NCI-H2029 treated with DMSO at 0.1 percent for 48 hours (cell line): ENCODE data around the gene GAMT.

ENCODE experiments used
- DNase-seq: peaks from one replicate; lab custom pipeline; 2025; lab: John Stamatoyannopoulos, UW

Gene GAMT

DNA sequence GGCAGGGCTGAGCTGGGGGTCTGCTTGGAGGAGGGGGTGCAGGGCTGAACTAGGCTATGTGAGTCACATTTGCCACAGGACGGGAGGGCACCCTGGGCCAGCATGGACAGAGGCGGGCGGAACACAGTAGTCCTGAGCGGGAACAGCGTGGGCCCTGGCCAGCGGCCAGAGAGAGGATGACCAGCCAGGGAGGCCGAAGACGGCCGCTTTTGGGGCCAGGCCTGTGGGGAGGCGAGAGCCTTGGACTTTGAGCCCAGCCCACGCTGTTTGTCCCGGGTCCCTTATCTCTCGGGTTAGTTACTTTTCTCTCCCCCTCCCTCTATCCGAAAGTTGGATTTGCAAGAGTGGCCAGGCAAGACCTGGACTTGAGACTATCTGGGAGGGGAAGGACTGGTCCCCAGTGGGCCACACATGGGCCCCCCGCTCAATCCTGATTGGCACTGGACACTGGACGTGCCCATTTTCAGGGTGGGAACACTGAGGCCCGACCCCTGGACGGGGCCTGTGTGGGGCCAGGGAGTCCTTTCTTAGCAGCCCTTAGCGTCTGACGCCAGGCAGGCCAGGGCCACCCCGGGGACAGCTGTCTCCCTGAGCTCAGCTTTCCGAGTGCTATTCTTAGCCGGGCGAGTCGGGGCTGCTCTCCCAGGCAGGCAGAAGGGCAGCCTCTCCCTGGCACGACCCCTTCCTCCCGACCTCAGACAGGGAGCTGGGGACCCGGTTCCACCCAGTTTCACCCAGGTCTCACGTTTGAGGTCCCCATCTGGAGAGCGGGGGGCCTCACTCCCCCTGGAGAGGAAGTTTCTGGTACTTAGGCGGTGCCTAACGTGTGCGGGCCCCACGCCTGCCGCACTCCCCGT lies 833 bp downstream of the GAMT start:
- no peak for DNase-seq

DNA sequence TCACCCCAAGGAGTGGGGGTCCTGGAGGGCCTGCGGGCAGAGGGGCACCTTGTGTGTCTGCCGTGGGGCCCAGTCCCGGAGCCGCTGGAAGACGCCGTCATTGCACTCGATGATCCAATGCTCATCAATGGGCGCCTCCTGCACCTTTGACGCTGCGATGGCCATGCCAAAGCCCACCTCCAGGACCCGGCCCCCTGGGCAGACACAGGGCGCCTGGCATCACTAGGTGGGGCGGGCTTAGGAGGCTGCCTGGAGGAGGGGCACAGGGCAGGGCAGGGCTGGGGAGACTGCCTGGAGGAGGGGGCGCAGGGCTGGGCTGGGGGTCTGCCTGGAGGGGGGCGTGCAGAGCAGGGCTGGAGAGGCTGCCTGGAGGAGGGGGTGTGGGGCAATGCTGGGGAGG lies 1.6 kb downstream of the GAMT start:
- no peak for DNase-seq

DNA sequence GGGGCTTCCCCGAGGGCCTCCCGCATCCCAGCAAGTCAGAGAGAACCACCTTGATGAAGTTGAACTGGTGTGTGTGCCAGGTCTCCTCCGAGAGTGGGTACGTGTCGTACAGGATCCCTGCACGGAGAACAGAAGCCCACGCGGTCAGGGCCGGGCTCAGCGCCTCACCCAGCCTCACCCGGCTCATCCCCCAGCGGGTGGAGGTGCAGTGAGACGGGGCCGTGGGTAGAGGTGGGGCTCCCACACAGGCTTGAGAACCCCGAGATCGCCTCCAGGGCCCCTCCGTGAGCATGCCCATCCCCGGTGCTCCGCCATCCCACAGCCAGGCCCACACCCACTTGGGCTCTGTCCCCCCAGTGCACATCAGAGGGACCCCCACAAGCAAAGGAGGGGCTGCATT lies 2.3 kb downstream of the GAMT start:
- no peak for DNase-seq

DNA sequence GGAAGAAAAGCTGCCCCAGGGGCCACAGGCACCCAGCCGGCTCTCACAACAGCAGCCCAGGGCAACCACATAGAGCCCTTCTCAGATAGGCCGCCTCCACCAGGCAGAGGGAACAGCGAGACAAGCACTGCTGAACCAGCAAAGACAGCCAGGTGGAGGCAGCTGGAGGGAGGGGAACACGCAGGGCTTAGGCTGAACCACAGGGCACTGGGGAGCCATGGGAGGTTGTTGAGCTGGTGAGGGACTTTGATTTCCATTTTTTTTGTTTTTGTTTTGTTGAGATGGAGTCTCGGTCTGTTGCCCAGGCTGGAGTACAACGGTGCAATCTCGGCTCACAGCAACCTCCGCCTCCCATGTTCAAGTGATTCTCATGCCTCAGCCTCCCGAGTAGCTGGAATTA lies 3.5 kb downstream of the GAMT start:
- no peak for DNase-seq

DNA sequence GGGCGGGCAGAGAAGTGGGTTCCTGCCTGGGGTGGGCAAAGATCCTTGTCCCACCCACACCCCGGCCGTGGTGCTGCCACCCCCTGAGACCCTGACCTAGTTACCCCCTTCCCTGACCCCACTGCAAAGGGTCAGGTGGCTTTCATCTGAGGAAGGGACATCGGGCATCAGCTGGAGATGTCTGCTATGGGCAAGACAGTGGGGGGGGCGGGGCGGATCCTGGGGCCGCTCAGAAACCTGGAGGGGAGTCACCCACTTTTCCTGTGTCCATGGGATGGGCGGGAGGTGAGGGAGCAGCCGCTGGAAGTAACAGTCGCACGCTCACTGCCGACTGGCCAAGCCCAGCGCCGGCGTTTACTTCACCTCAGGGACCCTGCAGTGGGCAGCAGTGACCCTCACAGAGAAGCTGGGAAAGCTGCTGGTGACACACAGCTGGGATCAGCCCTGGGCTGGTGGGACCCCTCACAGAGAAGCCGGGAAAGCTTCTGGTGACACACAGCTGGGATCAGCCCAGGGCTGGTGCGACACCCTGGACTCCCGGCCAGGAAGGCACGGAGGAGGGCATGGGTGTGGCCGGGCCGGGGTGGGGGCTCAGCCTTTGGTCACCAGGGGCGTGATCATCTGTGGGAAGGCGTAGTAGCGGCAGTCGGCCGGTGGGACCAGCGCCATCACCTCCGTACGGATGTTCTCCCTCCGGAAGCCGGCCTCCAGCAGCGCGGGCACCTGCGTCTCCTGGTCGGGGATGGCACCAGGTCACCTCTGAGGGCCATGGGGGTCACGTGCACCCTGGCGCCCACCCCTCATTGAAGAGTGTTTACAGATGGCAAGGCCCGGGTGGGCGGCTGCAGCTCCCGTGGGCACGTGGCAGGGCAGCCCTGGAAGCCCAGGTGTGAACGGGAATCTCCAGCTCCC lies 4.3 kb downstream of the GAMT start:
- no peak for DNase-seq

DNA sequence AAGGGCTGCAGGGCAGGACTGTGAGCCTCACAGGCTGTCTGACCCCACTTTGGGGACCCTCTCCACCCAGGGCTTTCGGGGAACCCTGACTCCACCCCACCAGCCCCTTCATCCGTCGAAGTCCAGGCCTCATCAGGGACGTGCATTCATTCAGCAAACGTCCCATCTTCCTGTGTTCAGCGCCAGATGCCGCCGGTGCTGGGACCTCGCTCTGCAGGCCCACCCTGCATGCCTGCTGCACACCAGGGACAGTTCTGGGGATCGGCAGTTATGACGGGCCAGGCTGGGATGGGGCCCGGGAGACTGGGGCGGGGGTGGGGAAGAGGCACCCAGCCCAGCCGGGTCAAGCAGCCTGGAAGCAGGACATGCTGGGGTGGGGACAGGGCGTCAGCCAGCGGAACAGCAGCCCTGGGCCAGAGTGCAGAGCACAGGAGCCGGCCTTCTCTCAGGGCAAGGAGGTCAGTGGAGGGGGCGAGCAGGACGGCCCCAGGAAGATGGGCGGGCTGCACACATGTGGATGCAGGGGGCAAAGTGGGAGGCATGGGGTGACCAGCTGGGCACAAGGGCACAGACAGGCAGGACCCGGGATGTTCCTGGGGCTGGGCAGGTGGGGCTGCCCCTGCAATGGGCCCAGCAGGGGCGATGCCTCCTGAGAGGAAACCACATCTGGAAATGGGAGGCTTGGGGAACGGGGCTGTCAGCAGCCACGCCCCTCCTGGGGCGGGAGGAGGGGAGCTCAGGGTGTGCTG lies 5.1 kb downstream of the GAMT start:
- DNase-seq: no peak

DNA sequence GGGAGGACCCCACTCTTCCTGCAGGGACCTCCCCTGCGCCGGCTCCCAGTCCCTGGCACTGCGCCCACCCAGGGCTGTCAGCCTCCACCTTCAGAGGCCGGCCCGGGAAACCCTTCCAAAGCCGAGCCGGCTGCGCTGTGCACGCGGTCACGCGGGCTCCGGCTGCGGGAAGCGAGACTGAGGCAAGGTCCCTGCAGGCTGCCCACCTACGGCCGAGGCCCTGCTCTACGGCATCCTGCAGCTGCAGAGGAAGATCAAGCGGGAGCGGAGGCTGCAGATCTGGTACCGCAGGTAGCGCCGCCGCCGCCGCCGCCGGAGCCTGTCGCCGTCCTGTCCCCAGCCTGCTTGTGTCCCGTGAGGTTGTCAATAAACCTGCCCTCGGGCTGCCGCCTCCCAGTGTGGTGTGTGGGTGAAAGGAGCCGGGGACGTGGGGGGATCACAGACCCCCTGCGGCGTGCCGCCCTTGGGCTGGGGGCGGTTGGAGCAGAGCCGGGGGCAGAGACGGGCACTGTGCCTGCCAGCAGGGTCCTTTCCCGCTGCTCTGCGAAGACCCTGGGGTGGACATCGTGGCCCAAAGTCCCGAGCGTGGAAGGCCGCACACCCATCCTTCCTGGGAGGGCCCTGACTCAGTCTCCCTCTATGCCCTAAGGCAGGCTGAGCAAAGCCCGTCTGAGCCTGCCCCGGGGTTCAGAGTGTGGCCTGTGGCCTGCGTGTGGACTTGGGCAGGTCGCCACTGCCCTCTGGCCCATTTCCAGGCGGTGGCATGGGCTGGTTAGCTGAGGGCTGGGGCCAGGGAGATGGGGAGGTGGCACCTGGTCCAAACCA lies 5.9 kb downstream of the GAMT start:
- no peak for DNase-seq

DNA sequence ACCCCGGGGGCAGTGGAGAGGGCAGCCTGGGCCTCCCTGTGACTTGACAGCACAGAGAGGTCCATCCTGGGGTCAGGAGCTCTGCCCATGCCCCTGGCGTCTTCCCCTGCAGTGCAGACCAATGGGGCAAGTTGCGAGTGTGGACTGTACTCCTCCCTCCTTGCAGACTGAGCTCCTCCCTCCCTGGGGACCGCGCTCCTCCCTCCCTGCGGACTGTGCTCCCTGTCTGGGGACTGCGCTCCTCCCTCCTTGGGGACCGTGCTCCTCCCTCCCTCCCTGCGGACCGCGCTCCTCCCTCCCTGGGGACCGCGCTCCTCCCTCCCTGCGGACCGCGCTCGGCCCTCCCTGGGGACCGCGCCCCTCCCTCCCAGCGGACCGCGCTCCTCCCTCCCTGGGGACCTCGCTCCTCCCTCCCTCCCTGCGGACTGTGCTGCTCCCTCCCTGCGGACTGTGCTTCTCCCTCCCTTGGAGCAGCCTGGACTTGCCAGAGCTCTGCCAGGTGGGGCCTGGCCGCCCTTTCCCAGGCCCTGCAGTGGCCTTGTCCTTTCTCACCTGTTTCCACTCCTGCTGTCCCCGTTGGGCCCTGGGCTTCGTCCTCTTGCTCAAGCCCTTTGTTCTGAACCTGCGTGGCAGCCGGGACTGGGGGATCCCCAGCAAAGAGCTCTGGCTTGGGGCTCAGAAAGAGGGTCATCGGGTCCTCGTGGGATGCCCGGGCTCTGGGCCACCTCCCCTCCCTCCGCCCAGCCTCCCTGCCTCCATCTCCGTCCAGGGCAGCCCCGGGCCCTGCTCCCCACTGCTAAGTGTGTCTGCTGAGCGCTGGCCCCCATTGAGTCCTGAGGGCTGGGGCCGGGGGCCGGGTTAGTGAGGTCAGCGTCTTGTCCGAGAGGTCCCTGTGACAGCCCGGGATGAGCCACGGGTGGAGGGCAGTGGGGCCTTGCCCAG lies 6.8 kb downstream of the GAMT start:
- no peak for DNase-seq

DNA sequence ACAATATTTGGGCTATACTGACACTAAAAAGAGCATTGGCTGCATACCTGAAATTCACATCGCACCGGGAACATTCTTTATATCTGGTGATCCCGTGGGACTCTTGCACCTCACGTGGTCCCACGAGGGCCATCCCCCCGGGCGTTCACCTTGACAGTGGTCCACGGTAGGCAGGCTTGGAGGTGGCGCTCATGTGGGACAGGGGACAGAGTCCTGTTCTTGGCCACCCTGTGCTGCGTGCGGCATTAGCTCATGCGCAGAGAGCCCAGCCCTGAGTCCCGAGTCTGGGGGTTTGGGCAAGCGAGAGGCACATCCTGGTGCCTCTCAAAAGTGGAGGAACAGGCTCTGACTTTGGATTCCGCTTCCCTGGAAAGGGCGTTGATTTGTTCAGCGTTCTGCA lies 7.5 kb downstream of the GAMT start:
- DNase-seq: no peak

DNA sequence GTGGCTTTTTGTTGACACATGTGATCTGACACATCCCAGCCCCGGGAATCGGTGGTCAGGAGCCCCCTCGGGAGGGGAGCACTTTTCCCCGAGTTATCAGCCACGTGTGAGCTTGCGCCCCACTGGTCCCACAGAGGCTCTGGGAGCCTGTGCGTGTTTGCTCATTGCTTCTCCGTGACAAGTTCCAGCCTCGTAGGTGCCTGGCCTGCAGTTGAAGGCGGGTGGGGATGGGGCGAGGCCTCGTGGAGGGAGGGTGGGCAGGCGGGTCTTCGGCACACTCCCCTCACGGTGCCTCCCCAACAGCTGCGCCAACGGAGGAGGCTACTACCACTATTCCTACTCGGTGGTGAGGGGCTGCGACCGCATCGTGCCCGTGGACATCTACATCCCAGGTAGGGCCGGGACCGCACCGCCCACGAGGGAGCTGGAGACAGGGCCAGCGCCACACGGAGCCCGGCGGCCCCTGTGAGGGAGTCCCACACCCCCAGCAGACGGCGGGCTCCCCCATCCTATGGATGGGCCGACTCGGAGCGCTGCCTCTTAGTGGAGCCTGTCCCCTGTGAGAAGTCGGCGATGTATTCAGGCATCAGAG lies 8.3 kb downstream of the GAMT start:
- DNase-seq: no peak

DNA sequence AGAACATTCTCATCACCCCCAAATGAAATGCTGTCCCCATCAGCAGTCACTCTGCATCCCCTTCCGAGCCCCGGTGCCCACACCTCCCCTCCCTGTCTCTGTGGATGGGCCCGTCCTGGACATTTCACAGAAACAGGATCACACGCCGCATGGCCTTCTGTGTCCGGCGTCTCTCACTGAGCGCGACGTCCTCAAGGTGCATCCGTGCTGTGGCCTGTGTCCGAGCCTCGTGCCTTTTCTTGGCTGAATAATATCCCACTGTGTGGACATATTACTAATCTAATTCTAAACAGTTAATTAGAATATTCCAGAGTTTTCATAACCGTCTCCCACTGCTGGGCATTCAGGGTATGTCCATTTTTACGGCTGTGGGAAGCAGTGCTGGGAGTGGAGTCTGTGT lies 8.9 kb downstream of the GAMT start:
- DNase-seq: no peak

DNA sequence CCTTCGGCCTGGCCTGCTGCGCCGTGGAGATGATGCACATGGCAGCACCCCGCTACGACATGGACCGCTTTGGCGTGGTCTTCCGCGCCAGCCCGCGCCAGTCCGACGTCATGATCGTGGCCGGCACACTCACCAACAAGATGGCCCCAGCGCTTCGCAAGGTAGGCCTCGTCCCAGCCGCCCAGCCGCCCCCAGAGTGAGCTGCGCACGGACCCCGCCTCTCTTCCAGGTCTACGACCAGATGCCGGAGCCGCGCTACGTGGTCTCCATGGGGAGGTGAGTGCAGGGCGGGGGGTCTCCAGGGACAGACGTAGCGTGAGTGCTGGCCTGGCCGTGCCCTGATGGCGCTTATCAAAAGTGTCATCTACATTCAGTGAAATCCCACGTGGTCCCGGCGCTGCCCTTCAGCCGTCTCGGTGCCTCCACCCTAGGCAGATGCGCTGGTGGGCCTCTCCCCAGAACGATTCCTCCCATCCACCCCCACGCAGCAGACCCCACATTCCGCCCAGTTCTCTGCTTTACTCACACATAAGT lies 10.4 kb downstream of the GAMT start:
- DNase-seq: no peak

DNA sequence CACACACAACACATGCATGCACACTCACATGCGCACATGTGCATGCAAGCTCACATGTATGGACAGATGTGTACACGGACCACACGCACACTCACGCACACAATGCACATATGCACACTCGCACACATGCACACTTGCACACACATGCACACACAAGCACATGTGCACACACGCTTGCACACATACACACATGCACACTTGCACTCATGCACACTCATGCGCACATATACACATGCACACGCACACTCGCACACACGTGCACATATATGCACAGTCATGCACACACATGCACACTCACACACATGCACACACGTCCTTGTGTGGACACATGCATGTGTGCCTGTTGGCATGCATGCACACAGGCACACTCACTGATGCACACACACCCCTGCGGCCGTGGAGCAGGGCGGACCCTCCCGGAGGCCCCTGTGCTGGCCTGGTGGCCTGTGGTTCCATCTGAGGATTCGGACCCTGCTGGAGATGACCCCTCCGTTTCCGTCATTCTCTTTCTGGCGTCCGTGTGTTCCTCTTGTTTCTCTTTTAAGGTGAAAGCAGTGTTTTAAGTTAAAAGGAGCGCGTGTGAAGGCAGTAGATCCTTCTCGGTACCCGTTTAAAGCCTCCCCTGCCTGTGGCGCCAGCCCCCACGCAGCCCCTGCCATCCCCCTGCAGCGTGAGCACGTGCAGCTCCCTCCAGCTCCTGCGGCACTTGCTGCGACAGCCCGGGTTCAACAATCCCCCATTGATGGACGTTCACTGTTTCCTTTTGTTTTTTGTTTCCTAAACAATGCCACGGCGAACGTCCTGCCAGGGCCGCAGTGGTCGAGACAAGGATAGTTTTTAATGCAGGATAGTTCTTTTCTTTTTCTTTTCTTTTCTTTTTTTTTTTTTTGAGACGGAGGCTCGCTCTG lies 12.1 kb downstream of the GAMT start:
- DNase-seq: no peak

DNA sequence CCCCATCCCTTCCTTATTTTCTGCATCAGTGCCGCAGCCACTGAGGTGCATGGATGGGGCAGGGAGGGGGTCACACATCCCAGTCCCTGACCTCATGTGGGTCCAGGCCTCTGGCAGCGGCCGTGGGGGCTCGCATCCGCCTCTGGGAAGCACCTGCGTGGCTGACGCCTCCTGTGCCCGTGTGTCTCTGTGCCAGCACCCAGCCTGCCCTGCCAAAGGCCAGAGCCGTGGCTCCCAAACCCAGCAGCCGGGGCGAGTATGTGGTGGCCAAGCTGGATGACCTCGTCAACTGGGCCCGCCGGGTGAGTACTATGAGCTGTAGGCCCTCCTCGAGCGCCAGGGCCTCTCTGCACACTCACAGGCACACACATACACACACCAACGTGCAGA lies 12.7 kb downstream of the GAMT start:
- no peak for DNase-seq

DNA sequence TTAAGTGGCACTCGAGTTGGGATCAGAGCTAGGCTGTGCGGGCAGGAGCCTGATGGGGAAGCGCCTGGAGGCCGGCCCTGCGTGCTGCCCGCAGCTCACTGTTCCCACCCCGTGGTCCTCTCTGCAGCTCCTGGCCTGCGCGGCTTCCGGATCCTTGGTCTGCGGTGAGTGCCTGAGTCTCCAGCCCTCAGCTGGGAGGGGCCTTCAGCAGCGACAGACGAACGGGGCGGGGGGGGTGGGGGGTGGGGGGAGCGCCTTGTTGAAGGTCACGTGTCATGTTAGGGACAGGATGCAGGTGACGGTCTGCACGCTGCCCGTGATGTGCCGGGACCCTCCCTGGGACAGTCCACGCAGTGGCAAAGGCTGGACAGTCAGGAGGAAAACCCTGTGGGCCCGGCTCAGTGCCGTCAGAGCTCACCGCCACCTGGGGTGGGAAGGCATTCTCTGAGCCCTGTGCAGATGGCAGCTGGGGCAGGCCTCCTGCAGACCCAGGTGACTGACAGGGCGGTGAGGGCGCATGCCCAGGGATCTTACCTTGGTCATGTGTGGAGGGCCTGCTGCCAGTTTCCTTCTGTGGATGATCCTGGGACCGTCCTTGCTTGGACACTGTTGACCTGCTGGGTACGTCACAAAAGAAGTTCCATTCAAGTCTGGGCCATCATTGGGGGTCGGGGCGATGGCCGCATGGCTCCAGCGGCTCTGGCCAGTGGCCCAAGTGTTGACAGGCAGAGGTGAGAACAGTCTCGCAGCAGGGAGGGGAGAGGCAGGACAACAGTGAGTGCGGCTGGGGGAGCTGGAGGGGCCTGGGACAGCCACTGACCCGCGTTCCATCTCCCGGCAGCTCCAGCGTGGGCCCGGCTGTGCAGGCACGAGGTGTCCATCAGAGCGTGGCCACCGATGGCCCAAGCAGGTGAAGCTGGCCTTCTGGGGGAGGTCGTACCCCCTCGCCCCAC lies 13.4 kb downstream of the GAMT start:
- DNase-seq: no peak

DNA sequence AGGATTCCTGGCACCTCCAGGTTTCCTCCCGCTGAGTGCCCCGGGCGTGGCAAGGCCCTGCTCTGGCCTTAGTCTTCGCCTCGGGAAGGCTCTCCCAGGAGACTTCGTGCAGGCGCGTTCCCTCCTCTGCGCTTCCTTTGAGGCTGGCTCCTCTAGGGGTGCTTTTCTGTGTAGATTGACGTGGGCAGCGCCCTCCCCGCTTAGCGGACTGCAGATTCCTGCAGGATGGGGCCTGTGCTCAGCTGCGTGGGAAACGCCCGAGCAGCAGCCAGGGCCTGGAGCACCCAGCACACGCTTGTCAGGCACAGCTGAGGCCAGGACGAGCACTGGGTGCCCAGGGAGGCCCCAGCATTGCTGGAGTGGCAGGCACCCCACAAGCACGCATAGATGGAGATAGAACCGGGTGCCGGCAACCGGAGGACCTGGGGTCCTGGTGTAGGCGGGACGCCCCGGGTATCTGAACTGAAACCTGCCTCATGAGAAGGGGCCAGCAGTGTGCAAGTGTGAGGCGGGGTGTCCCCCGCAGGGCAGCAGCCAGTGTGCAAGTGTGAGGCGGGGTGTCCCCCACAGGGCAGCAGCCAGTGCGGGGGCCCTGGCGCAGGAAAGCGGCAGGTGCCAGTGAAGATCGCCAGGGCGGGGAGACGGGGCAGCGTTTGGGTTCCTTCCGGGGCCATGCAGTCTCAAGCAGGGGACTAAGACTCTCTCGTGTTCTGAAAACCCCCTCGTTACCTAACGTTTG lies 14.2 kb downstream of the GAMT start:
- DNase-seq: no peak

DNA sequence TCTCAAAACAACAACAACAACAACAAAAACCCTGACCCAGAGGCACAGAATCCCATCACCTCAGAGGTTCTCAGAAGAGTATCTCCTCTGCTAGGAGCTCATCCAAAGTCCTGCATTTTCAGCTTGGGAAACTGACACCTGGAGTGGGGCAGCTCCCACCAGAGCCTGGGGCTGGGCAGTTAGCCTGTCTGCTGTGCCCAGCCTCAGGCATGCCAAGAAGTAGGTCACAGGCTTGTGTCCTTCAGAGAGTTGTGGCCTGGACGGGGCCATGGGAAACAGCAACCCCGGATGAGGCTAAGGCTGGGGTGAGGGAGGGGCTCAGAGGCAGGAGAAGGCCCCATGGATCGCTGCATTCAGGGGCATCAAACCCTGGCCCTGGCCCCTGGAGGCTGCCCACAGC lies 15.5 kb downstream of the GAMT start:
- no peak for DNase-seq
